Urothelium cell line (cell line): ENCODE data around the gene SUPT6H.

Experiments
- DNase-seq: peaks from one replicate; pipeline ENCODE4 v3.0.0; 2011; ENCODE audit warnings: low spot score, mixed read lengths
- FAIRE-seq: peaks from 2 replicates; lab custom pipeline; 2011; peaks lifted over from hg19 to GRCh38; lab: Jason Lieb, UNC

Gene SUPT6H

GRCh38 chr17:28661635-28662526 is at the start of gene SUPT6H, which contains the start of gene SDF2:
TSS of gene SUPT6H (plus strand) at chr17:28662205. CDS start at chr17:28673402, 11,197 bp downstream.
TSS of gene SDF2 (minus strand) at chr17:28661906. CDS start at chr17:28661876, 30 bp downstream.
- peak; percentile 50 for FAIRE-seq
- DNase-seq = peak; percentile 95

GRCh38 chr17:28612531-28612930 is 49.5 kb upstream of the SUPT6H start:
- no peak for FAIRE-seq
- no peak for DNase-seq

GRCh38 chr17:28612936-28613872 is 48.8 kb upstream of the SUPT6H start:
- DNase-seq = peak; percentile 47
- no peak for FAIRE-seq

DNA sequence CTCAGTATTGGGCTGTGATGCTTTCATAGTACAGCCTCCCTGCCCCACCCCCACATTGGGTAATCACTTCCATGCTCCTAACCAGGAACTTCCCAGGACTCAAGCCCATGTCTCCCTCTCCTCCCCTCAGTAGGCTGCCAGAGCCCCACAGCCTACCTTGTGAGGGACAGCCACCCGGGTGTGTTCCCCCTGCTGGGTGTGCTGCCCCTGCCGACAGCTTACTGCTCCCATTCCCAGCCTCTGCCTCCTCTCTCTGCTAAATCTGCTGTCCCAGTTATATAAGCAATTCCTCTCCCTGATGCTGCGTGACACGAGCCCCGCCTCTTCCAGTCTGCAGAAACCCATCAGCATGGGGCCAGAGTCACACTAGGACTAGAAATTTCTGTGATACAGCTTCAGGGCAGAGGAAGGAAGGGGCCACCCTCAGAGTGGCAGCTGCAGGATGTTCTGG is 48.0 kb upstream of the SUPT6H start, which contains the start of gene RSKR:
RSKR (minus strand) TSS at position 255 of the 451 bp plus-strand sequence; CDS start at position 231, 24 bp downstream.
- FAIRE-seq (no peak), DNase-seq (no peak)

DNA sequence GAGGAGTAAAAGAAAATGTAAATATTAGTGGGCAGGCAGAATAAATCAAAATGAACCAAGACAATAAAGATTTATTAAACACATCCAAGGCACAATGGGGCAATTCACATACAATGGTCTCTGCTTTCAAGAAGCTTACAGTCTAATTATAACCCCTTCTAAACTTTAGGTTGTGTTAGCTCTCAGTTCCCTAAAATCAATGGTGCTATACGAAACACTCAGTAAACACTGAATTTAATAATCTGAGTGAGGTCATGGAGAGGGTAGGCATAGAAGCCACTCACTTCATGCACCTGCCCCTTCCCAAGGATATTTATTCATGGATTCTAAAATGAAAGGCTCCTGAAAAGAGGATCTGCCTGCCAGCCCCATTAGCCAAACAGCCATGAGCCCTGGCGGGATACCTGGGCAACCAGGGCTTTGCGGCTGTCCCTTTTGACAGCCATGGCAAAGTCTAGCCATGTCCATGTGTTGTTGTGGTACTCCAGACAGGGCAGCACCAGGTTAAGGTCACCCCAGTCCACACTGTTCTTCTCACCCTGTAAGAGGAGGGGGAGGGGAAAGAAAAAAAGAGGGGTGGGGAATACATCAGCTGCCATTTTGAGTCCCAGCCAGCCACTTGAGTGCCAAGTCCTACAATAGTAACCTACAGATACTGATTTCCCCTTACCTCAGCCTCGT is 46.6 kb upstream of the SUPT6H start:
- no peak for FAIRE-seq
- DNase-seq = no peak

- FAIRE-seq = no peak
- DNase-seq = no peak
These were observed 45.7 kb upstream of the SUPT6H start for GRCh38 chr17:28616281-28616680.

DNA sequence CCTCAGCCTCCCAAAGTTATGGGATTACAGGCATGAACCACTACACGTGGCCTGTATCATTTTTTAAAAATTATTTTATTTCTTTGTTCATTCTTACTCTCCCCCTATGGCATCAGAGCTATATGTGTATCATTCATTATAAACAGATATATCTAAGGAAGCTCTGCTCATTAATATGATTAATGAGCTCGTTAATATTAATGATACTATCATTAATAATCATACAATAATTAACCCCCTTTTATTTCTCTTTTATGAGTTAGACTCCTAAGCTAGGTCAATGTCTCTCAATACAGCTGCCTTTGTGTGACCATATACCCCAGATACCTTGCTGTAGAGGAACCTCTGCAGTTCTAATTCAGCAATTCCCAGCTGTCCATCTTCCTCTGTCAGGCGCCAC is 43.5 kb upstream of the SUPT6H start:
- DNase-seq (no peak), FAIRE-seq (no peak)

GRCh38 chr17:28620010-28620409 is 42.0 kb upstream of the SUPT6H start:
- FAIRE-seq = no peak

DNA sequence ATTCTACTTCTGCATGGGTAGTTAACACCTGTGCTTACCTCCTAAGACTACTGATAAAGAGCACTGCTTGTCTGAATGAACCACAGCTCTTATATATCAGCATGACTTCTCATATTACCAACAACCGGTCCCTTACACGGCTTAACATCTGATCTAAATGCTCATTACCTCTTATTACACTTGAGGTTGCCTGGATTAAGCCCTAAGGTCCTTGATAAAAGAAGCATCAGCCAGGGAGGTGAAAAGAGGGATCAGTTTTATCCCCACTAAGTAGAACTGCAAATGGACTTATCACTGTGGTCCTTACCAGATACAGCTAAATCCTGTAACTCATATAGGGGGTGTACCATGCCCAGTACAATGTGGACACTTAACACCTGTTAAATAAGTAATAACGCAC is 39.8 kb upstream of the SUPT6H start:
- no peak for DNase-seq
- no peak for FAIRE-seq

More at GRCh38 chr17:28620010-28620409, 42.0 kb upstream of the SUPT6H start:
- DNase-seq = no peak

DNA sequence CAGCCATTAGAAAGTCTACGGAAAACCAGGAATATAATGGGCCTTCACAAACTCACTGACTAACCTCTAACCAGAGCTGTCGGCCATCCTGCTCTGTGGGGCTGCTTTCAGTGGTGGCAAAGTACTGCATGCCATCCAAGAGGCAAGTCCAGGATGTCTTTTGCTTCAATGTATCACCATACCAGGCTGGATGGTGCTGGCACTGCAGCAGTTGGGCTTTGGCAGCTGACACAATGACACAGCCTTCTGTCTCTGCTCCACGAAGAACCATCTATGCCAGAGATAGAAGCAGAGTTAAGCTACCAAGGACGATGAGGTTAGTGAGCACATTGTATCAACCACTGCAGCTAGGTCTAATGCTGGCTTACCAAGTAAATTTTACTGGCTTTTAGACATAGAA is 38.3 kb upstream of the SUPT6H start:
- no peak for FAIRE-seq
- no peak for DNase-seq

DNA sequence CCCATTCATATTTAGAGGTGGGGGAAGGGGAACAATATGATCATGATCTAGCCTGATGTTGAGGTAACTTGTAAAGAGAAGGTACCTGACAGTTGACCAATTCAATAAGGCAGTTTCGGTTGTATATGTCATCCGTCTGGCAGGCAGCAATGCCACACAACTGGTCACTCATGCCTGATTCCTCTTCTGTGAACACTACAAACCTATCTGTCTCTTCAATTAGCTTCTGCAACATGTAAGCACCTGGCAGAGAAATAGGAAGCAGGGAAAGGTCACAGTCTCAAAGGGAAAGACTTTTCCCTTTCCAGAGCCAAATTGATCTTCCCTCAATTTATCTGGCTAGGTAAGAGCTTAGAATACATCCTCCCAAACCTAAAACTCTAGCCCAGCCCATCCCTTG is 37.9 kb upstream of the SUPT6H start:
- no peak for DNase-seq
- FAIRE-seq = no peak

DNA sequence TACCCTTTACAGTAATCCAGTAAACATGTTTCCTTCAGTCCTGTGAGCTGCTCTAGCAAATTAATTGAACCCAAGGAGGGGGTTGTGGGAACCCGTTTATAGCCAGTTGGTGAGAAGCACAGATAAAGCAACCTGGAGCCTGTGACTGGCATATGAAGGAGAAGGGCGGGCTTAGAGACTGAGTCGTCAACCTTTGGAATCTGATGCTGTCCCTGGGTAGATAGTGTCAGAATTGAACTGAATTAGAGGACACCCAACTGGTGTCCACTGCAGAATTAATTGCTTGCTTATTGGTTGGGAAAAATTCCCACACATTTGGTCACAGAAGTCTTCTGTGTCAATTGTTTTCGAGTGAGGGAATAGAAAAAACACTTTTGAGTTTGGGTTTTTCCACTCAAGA is 35.2 kb upstream of the SUPT6H start:
- DNase-seq (no peak), FAIRE-seq (no peak)

DNA sequence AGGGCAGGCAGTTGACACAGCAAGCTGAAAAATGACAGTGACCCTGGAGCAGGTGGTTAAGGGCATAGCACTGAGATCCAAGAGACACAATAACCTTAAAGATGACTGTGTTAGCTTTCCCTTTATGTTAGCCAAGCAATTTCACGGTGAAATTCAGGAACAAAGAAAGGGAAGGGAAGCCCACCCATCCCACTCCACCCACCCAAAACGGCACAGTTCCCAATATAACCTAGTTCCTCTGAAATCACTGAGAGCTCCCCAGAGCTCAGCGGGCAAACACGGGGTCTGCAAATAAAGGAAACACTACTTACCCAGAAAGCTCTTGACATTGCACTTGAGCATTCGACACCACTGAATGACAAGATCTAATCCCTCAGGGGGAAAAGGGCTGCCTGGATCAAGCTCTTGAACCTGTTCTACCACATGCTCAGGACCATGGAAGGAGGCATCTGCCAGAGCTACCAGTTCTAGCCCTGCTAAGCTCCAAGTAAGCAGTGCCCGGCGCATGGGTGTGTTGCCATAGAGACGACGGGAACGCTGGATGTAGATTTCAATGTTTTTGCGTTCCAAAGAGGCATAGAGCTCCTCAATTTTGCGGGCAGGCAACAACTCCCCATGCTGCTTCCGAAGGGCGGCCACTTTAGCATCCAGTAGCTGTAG is 27.7 kb upstream of the SUPT6H start:
- DNase-seq (no peak), FAIRE-seq (no peak)

DNA sequence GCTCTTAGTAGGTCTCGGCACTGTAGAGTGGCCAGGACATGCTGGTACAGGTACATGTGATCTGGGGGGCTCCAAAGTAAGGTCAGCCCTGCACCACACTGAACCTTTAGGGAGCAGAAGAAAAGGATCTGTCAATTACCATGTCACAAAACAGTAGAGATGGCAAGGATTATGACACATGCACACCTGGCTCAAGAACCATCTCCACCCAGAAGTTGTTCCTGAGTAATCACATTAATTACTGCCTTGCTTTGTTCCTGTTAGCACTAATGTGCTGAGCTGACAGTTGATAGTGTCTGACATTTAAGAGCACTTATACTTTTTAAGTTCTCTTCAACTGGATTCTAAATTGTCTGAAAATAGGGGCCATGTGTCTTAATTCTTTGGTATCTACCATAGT is 26.5 kb upstream of the SUPT6H start:
- no peak for FAIRE-seq
- DNase-seq = no peak

DNA sequence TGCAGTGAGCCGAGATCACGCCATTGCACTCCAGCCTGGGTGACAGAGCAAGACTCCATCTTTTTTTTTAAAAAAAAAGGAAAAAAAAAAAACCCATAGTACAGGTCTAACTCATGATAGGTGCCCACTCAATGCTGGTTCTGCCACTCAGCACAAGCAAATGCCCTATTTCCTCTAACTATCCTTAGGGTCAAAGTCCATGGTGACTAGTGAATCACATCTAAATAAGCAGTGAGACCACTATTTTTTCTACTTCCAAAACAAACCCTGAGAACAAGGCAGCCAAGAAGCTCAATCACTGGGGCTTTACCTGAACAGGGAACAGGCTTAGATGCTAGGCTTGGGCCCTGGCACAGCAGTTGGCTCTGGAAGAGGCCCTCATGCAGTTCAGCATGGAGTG is 20.4 kb upstream of the SUPT6H start:
- no peak for DNase-seq
- FAIRE-seq = no peak

GRCh38 chr17:28643983-28644786 is 17.8 kb upstream of the SUPT6H start:
- FAIRE-seq = no peak
- DNase-seq = peak; percentile 74

DNA sequence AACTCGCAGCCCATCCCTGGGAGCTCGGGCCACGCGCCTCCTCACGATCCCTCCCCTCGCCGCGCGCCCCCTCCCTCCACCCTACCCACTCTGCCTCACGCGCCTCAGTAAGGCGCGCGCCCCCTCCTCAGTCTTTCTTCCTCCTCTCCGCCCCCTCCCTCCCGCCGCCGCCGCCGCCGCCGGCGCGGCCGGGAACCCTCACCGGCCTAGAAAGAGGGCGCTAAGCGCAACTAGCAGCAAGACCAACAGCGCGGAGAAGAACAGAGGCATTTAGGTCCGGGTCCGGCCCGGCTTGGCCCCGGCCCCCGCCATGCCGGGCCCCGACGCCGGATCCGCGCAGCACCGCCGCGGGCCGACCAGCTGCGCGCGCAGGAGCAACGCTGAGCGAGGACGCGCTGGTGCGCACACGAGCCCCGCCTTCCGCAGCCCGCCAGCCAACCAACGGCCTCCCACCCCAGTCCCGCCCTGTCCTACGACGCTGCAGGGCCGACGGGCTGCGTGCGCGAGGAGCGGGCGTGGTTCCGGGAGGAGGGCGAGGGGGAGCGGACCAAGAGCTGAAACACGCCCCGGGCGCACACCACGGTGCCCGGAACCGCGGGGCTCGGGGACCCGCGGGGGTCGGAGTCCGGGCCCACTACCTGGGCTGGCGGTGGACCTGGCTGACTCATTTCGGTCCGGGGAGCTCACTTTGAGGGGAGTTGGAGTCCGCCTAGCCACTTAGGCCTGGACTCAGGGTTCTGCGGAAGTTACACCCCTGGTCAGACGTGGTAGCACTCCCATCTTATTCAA is 17.0 kb upstream of the SUPT6H start, which contains the start of gene BLTP2:
BLTP2 (minus strand) TSS at position 372 of the 789 bp plus-strand sequence; CDS start at position 270, 102 bp downstream.
- FAIRE-seq (peak; percentile 80), DNase-seq (peak; percentile 99)

DNA sequence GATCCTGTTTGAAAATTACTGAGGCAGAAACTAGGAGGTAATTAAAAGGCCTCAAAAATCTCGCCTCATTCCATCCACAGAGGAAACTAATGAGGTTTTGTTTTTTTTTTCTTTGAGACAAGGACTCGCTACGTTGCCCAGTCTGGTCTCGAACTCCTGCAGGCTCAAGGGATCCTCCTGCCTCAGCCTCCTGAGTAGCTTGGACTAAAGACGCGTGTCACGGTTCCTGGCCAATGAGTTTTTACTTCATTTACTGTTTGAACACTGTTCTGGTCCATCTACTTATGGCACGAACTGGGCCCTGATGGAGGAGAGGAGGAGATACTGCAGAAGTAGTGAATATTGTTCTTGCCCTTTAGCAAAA is 16.4 kb upstream of the SUPT6H start:
- no peak for DNase-seq
- no peak for FAIRE-seq
